GM12892 (cell line): ENCODE measurements around the gene BFSP1.

ENCODE experiments used
- DNase-seq: peaks from one replicate; pipeline ENCODE4 v3.0.0; 2011; ENCODE audit not compliant: insufficient read length
- FAIRE-seq: peaks from 2 replicates; lab custom pipeline; 2011; peaks lifted over from hg19 to GRCh38; lab: Jason Lieb, UNC
- POLR2A ChIP-seq: IDR thresholded peaks from 2 replicates; pipeline ENCODE4 v1.6.1; 2011; ENCODE audit warnings: low read depth, low read length, control low read depth
- POLR2AphosphoS5 ChIP-seq: IDR thresholded peaks from 2 replicates; pipeline ENCODE4 v1.6.1; 2011; ENCODE audit warnings: low read depth, low read length, control low read depth
- TAF1 ChIP-seq: IDR thresholded peaks from 2 replicates; pipeline ENCODE4 v1.6.1; 2011; ENCODE audit warnings: low read depth, mild to moderate bottlenecking, control low read depth, low read length, borderline replicate concordance

BFSP1 gene

GRCh38 chr20:17452441-17452840, 78.7 kb downstream of the BFSP1 start:
- FAIRE-seq (no peak), DNase-seq (no peak)
- TF ChIP-seq TAF1 = no peak

GRCh38 chr20:17449031-17449430, 82.1 kb downstream of the BFSP1 start:
- DNase-seq = no peak
- TF ChIP-seq POLR2A (no peak), TAF1 (no peak), POLR2AphosphoS5 (no peak)
- FAIRE-seq = no peak

- no peak for TF ChIP-seq TAF1
- TF ChIP-seq POLR2A = no peak
- TF ChIP-seq POLR2AphosphoS5 = no peak
- FAIRE-seq (no peak), DNase-seq (no peak)
Measured at GRCh38 chr20:17448071-17448470, 83.1 kb downstream of the BFSP1 start.

GRCh38 chr20:17446171-17446570, 85.0 kb downstream of the BFSP1 start:
- TF ChIP-seq TAF1 (no peak), POLR2A (no peak), POLR2AphosphoS5 (no peak)
- FAIRE-seq = no peak
- no peak for DNase-seq

- FAIRE-seq (no peak), DNase-seq (no peak)
- TF ChIP-seq TAF1 = no peak
- TF ChIP-seq POLR2AphosphoS5 = no peak
- TF ChIP-seq POLR2A = no peak
Measured at GRCh38 chr20:17445543-17445942, 85.6 kb downstream of the BFSP1 start.

- TF ChIP-seq TAF1 (no peak), POLR2A (no peak), POLR2AphosphoS5 (no peak)
- no peak for FAIRE-seq
Measured at GRCh38 chr20:17444091-17444490, 87.1 kb downstream of the BFSP1 start.

More at GRCh38 chr20:17444091-17444490, 87.1 kb downstream of the BFSP1 start:
- DNase-seq = no peak
